CD4-positive, alpha-beta T cell treated with Interleukin-2 at 100 ng/mL for 4 hours (primary cell): ENCODE data around the gene ANKRD34B.

Experiments
- DNase-seq: peaks from one replicate; pipeline ENCODE4 v3.0.0-alpha.2; 2020; ENCODE audit warnings: low spot score

ANKRD34B gene

GRCh38 chr5:80569086-80569960, 757 bp downstream of the ANKRD34B start:
- DNase-seq = no peak

GRCh38 chr5:80568251-80568650, 1.8 kb downstream of the ANKRD34B start:
- DNase-seq = no peak

- DNase-seq = no peak
Observed at GRCh38 chr5:80566711-80567259, 3.3 kb downstream of the ANKRD34B start.

- no peak for DNase-seq
Observed at GRCh38 chr5:80565330-80565729, 4.8 kb downstream of the ANKRD34B start.

GRCh38 chr5:80559244-80559643, 10.8 kb downstream of the ANKRD34B start:
- DNase-seq = no peak

- no peak for DNase-seq
Observed at GRCh38 chr5:80555099-80555498, 15.0 kb downstream of the ANKRD34B start.

- DNase-seq = no peak
Observed at GRCh38 chr5:80554646-80555045, 15.4 kb downstream of the ANKRD34B start.

GRCh38 chr5:80541392-80541791, 28.7 kb downstream of the ANKRD34B start:
- no peak for DNase-seq

GRCh38 chr5:80540691-80541090, 29.4 kb downstream of the ANKRD34B start:
- no peak for DNase-seq

GRCh38 chr5:80516826-80517225, 53.3 kb downstream of the ANKRD34B start:
- DNase-seq = no peak

GRCh38 chr5:80509362-80509761, 60.7 kb downstream of the ANKRD34B start:
- DNase-seq = no peak

GRCh38 chr5:80508844-80509243, 61.2 kb downstream of the ANKRD34B start:
- DNase-seq = no peak

- no peak for DNase-seq
Observed at GRCh38 chr5:80507663-80508062, 62.4 kb downstream of the ANKRD34B start.
